Gastroesophageal sphincter (tissue), 4 donors: ENCODE results near the gene KRTAP4-5. TPM values are rescaled to one million over a fixed set of nuclear protein-coding genes. Genes with fewer than 3 reads are reported as not detected.
"Not testable (repeated sequence)": the region's sequence is repeated elsewhere in the genome, so short reads cannot be mapped to it uniquely, and the experiment has no call there.

Source experiments
- ATAC-seq: fragments of 150-250 bp; one replicate; pipeline ENCODE4 v1.9.1; 2016; ENCODE audit warnings: mild to moderate bottlenecking, moderate library complexity
- H3K27ac ChIP-seq, 4 donors: fragments of 200-600 bp; sonication (generic) in 3 of 4; 1 replicate in 3 of 4; 2 replicates in 1 of 4; pipeline ENCODE4 v1.5.1; 2016 to 2019
- H3K27me3 ChIP-seq: fragments of 200-600 bp; sonication (generic); one replicate; pipeline ENCODE4 v1.5.1; 2019
- H3K36me3 ChIP-seq, 2 donors: fragments of 200-600 bp; sonication (generic); one replicate each; pipeline ENCODE4 v1.5.1; 2019; ENCODE audit warnings: control low read depth in 1 of 2
- H3K4me1 ChIP-seq, 3 donors: fragments of 200-600 bp; sonication (generic); 1 replicate in 2 of 3; 2 replicates in 1 of 3; pipeline ENCODE4 v1.5.1; 2016 to 2019; ENCODE audit warnings: control low read depth in 2 of 3
- H3K4me3 ChIP-seq, 2 donors: fragments of 200-600 bp; sonication (generic); one replicate each; pipeline ENCODE4 v1.5.1; 2019; ENCODE audit warnings: mild to moderate bottlenecking in 1 of 2, moderate library complexity in 1 of 2
- H3K9me3 ChIP-seq, 3 donors: fragments of 200-600 bp; sonication (generic); one replicate each; pipeline ENCODE4 v1.5.1; 2017 to 2019; ENCODE audit warnings: control low read depth in 2 of 3
- CTCF ChIP-seq, 4 experiments: fragments of 200-600 bp in 2 of 4; fragments of 450-650 bp in 2 of 4; sonication (generic) in 1 of 4; IDR thresholded peaks; one replicate each; pipeline ENCODE4 v1.5.1; 2017 to 2019; ENCODE audit warnings: antibody characterized with exemption in 4 of 4, mild to moderate bottlenecking in 2 of 4, moderate library complexity in 2 of 4
- EP300 ChIP-seq: sonication (generic); formaldehyde crosslinking; IDR thresholded peaks from one replicate; pipeline ENCODE4 v1.6.1; 2017; ENCODE audit warnings: antibody characterized with exemption, mild to moderate bottlenecking
- POLR2A ChIP-seq, 2 donors: fragments of 450-650 bp; IDR thresholded peaks; one replicate each; pipeline ENCODE4 v1.6.1; 2017; ENCODE audit warnings: antibody characterized with exemption in 2 of 2, mild to moderate bottlenecking in 2 of 2, moderate library complexity in 1 of 2
- POLR2AphosphoS5 ChIP-seq: sonication (generic); formaldehyde crosslinking; IDR thresholded peaks from one replicate; pipeline ENCODE4 v1.6.1; 2017; ENCODE audit warnings: antibody characterized with exemption
- WGBS, 2 donors: methylation state at CpG; one replicate each; pipeline ENCODE4 v1.1.5; 2018; ENCODE audit warnings: low coverage in 1 of 2; 5-methylcytosine and 5-hydroxymethylcytosine counted together
- total RNA-seq, 4 donors: library from RNA; depleted of rRNA; stranded (reverse); fragments of >200 nt; gene quantifications; one replicate each; pipeline ENCODE4 v1.1.0, GENCODE V29; 2016

KRTAP4-5 gene
- total RNA-seq, 4 donors from 2014 or later = not detected

GRCh38 chr17:41163828-41164227, 14.2 kb upstream of the KRTAP4-5 start:
- no peak for TF ChIP-seq POLR2A (IDR thresholded peaks at IDR 0.05)
- no peak for TF ChIP-seq CTCF (IDR thresholded peaks at IDR 0.05)
- no peak for TF ChIP-seq EP300
- no peak for TF ChIP-seq POLR2AphosphoS5
- no peak for ATAC-seq
- peaks cover 19% of the 10 kb centered on the region for H3K27me3 ChIP-seq
- H3K9me3 ChIP-seq = no peaks in the 10 kb centered on the region
- no peak overlapping the region for H3K4me3 ChIP-seq
- no peak overlapping the region for H3K27ac ChIP-seq
- no peaks in the 10 kb centered on the region for H3K36me3 ChIP-seq
- WGBS, 2 donors = 41 to 63% methylated on average over 3 to 6 of the region's 7 CpGs
- no peaks in the 10 kb centered on the region for H3K4me1 ChIP-seq

- peaks cover 31% of the 10 kb centered on the region for H3K27me3 ChIP-seq
- no peak for ATAC-seq
- no peaks in the 10 kb centered on the region for H3K9me3 ChIP-seq
- H3K36me3 ChIP-seq = no peaks in the 10 kb centered on the region
- no peak within 1 kb of the TSS for H3K4me3 ChIP-seq
- H3K27ac ChIP-seq = no peak within 1 kb of the TSS
- H3K4me1 ChIP-seq = no peaks in the 10 kb centered on the region
- no peak for TF ChIP-seq POLR2A (IDR thresholded peaks at IDR 0.05)
- no peak for TF ChIP-seq EP300
- TF ChIP-seq POLR2AphosphoS5 = no peak
- no peak for TF ChIP-seq CTCF (IDR thresholded peaks at IDR 0.05)
- WGBS, 2 donors = 70% methylated on average over 1 of the region's 1 CpG; no CpG with 5 or more reads in 1 of the 2 donors
These were observed 11.0 kb upstream of the KRTAP4-5 start, which contains the start of gene KRTAP4-4 for GRCh38 chr17:41160648-41161047. KRTAP4-4 (minus strand) TSS chr17:41160748; CDS start chr17:41160691, 57 bp downstream.

- H3K27me3 ChIP-seq = peaks cover 31% of the 10 kb centered on the region
- not testable (repeated sequence) for ATAC-seq, H3K27ac ChIP-seq, H3K9me3 ChIP-seq, H3K4me3 ChIP-seq, H3K4me1 ChIP-seq, H3K36me3 ChIP-seq
- 60% methylated on average over 1 of the region's 3 CpGs; no CpG with 5 or more reads in 1 of the 2 donors for WGBS, 2 donors
These were observed 10.6 kb upstream of the KRTAP4-5 start for GRCh38 chr17:41160190-41160589.

- WGBS, 2 donors = 71% methylated on average over 2 of the region's 2 CpGs; no CpG with 5 or more reads in 1 of the 2 donors
- Histone ChIP-seq H3K27me3 (peaks cover 32% of the 10 kb centered on the region), H3K27ac (no peak overlapping the region), H3K9me3 (peaks cover 0 to 12% (median 0%) of the 10 kb centered on the region in 3 donors), H3K4me1 (no peaks in the 10 kb centered on the region), H3K36me3 (no peaks in the 10 kb centered on the region), H3K4me3 (no peak overlapping the region)
- TF ChIP-seq CTCF (IDR thresholded peaks at IDR 0.05) (no peak), POLR2AphosphoS5 (no peak), EP300 (no peak), POLR2A (IDR thresholded peaks at IDR 0.05) (no peak)
- ATAC-seq = no peak
These were observed 4.2 kb upstream of the KRTAP4-5 start for GRCh38 chr17:41153856-41154255.

GRCh38 chr17:41151525-41151924, 1.9 kb upstream of the KRTAP4-5 start:
- Histone ChIP-seq H3K36me3 (no peaks in the 10 kb centered on the region), H3K9me3 (peaks cover 0 to 12% (median 0%) of the 10 kb centered on the region in 3 donors), H3K4me3 (no peak overlapping the region), H3K4me1 (no peaks in the 10 kb centered on the region), H3K27ac (no peak overlapping the region), H3K27me3 (peaks cover 16% of the 10 kb centered on the region)
- WGBS, 2 donors = 56 to 73% methylated on average over 2 of the region's 2 CpGs
- ATAC-seq = no peak
- no peak for TF ChIP-seq POLR2A (IDR thresholded peaks at IDR 0.05)
- no peak for TF ChIP-seq CTCF (IDR thresholded peaks at IDR 0.05)
- TF ChIP-seq POLR2AphosphoS5 = no peak
- TF ChIP-seq EP300 = no peak
